NCI-H82 treated with DMSO at 0.1 percent for 48 hours (cell line): Measurements from ENCODE around the gene OTOF.

Source experiments
- DNase-seq: peaks from one replicate; lab custom pipeline; 2025; ENCODE audit not compliant: unreplicated experiment; lab: John Stamatoyannopoulos, UW

OTOF gene

GRCh38 chr2:26454561-26455001 is 23.3 kb downstream of the OTOF start:
- no peak for DNase-seq

GRCh38 chr2:26453421-26454329 is 24.2 kb downstream of the OTOF start:
- DNase-seq: no peak

DNA sequence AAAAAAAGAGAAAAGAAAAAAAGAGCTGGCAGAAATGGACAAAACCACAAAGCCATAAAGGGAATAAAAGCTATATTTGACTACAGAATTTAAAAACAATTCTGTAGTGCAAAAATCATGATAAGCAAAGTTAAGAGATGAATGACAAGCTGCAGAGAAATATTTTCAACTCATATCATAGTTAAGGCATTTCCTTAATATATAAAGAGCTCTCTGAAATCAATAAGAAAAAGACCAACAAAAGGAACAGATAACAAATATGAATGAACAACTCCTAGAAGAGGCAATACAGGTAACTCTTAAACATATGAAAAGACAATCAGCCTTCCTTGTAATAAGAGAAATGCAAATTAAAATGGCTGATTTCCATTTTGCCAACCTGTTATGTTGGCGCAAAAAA is 26.2 kb downstream of the OTOF start:
- DNase-seq: no peak

DNA sequence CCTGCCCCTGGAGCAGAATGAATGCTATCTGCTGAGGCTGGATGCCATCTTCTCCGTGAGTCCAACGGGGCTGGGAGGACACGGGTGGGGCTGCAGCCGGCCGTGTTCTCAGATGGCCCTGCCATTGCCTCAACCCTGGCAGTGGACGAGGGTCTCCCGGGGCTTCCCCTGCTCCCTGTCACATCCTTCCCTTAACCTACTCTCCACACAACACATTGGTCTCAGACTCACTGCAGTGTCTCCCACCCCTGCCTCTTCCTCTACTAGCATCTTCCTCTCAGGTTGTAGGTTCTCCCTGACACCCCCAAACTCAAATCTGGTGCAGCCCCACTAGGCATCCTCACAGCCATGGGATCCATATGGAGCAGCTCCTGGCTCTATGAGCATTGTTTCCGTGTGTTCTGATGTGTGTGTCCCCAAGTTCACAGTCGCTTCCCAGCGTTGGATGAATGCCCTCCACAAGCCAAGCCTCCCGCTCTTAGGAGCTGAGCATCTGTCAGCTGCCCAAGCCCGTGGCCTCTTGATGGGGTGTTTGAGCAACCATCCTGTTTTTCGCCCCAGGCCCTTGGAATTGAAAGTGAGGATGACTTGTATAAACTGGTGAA is 27.8 kb downstream of the OTOF start:
- DNase-seq: no peak

DNA sequence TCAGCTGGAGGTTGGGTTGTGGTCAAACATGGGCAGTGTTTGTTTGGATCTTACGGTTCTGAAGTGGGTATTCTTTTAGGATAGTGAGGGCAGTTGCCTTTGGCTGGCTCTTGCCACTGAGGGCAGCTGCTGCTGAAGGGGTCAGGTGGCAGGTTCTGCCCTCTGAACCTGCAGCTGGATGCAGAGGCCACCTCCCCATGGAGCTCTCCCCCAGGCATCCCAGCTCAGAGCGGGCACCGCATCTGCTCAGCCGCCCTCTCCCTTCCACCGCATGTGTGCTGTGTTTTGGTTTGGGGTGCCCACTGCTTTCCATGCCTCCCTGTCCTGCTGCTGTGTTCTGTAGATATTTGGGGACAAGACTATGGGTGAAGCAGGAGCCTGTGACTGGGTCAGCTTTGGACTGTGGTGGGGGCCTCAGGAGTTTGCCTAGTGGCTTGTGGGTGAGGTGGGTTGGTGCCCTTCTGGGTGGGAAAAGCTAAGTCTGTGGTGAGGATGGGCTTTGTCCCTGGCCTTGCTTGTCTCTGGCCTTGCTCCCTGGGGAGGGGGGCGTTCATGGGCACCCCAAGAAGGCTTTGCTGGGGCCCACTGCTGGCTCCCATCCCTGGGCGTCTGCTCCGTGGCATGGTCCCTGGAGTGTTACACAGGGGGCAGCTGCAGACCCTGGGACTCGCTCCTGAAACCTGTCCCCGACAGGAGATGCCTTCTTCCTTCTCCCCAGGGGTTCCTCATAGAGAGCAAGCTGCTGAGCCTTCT is 28.5 kb downstream of the OTOF start:
- no peak for DNase-seq

GRCh38 chr2:26448651-26449050 is 29.3 kb downstream of the OTOF start:
- no peak for DNase-seq

GRCh38 chr2:26444236-26444635 is 33.7 kb downstream of the OTOF start:
- DNase-seq: no peak

DNA sequence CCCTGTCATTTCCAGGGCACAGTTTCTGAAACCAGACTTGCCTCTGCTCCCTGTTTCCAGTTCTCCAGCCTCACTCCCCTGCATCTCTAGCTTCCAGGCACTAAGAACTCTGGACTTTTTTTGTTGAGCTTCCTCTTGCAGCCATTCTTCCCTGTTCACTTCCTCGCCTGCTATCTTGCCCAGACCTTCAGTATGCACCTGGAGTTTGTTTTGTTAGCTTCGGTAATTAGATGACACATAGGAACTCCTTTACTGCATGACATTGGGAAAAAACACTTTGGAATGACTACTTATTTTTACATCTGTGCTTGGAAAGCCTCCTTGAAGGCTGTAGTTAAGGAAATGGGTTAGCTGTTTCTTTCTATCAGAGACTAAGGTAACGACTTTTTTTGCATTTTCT is 35.2 kb downstream of the OTOF start:
- no peak for DNase-seq

- DNase-seq: no peak
Measured at GRCh38 chr2:26442301-26442700, 35.6 kb downstream of the OTOF start.

- no peak for DNase-seq
Measured at GRCh38 chr2:26438926-26439325, 39.0 kb downstream of the OTOF start.

DNA sequence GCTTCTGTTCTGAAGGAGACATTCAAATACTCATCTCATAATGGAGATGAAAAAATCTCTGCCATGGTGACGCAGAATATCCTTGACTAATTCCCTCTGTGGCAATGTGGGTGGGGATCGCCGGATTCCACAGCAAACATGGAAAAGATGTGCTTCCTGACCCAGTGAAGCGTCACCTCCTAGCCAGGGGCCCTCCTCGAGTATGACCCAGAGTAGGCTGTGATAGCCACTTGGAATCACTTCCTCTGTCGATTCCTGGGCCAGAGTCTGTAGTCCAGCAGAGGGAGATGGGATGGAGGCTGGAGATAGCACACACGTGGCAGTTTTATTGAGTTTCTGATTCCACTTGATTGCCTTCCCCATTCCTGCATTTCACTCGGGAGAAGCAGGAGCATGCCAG is 39.4 kb downstream of the OTOF start:
- DNase-seq: no peak

DNA sequence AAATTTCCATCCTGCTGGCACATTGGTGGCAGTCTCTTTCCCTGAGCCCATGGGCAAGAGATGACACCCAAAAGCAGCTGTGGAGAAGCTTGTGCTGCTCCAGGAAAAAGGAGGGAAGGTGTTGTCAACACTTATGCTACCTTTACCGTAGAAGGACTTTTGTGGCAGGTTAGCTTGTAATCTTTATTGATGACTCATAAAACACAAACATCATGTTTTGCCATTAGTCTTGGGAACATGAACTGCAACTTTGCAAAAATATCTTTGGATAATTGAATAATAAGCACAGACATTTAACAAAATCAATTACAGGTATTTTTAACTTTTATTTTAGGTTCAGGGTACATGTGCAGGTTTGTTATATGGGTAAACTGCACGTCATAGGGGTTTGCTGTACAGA is 42.8 kb downstream of the OTOF start:
- DNase-seq: no peak

DNA sequence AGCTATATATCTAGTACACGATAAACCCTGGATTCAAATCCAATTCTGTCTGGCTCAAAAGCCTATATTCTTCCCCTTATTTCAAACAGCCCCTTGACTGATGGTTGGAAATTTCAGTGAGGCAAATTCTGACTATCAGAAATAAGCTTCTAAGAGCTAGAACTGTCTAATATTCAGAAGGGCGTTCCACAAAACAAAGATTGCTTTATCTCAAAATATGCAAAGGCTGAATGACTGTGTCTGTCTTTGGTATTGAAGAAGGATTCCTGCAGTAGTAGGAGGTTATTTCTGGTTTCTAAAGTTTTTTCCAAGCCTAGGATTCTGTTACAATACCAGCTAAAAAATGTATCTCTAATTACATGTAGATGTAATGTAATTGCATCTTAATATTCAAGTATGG is 45.1 kb downstream of the OTOF start:
- DNase-seq: no peak

DNA sequence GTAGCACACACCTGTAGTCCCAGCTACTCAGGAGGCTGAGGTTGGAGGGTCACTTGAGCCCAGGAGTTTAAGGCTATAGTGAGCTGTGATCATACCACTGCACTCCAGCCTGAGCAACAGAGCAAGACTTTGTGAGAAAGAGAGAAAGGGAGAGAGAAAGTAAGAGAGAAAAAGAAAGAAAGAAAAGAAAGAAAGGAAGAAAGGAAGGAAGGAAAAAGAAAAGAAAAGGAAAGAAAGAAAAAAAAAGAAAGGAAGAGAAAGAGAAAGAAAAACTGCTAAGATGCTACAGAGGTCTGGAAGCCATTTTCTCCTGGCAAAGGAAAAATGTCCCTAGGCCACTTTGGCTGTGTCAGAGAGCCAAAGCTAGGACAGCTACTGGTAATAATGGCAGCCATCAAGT is 45.6 kb downstream of the OTOF start:
- DNase-seq: no peak

GRCh38 chr2:26430826-26431225 is 47.1 kb downstream of the OTOF start:
- no peak for DNase-seq

DNA sequence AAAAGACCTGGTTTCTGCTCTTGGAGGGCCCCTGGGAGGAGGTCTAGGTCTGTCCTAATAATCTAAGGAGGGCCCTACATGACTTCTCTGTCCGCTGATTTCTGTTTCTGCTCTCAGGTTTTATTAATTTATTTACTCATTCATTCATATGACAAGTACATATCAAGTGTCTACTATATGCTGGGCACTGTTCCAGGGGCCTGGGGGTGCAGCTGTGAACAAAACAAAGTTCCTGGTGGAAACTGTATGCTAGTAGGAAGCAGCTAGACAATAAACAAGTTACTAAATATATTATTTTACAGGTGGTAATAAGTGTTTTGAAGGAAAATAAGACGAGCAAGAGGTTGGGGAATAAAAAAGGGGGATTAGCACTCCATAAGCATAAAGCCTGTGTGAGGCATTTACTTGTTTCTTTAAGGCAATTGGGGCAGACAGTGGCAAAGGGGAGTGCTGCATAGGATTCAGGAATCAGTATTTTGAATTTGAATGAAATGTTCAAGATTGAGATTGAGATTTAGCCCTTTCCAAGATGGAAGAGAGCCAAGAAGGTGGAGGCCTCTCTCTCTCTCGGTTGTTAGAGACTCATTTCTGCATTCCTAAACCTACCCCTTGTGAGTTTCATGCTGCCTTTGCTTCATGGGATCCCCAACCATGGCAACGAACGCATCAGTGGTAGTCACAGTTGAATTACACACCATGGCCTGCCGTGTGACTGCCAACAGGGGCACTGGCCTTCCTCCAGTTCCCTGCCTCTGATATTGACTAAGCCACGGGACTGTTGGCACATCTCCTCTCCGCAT is 47.9 kb downstream of the OTOF start:
- DNase-seq: no peak

DNA sequence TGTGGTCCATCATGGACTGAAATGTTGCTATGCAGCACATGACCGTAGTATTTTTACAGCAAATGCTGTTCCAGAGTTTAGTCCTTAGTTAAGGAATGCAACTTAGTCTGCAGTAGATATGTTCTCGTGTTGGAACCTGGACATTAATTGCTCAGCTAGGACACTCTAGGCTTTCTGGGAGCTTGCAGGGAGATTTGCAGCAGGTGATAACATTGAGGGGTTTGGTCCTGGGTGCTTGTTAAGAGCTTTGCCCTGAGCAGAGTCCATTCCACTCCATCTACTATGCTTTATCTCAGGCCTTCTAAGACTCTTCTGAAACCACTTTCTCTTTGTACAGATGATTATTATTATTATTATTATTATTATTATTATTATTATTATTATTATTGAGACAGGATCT is 49.1 kb downstream of the OTOF start:
- no peak for DNase-seq

DNA sequence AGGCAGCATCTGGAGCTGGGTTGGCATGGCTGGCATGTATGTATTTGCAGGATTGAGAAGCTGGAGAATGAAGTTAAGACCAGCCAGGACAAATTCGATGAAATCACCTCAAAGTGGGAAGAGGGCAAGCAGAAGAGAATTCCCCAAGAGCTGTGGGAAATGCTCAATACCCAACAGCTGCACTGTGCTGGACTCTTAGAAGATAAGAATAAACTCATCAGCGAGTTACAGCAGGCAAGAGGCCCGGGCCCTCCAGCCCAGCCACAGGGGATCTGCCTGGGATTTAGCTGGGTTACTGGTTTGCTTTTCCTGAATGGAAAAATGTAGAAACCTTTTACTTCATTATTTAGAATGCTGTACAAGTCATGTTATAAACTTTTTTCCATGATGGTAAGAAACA is 53.7 kb downstream of the OTOF start:
- no peak for DNase-seq

- DNase-seq: no peak
Measured at GRCh38 chr2:26423750-26424149, 54.2 kb downstream of the OTOF start.

- DNase-seq: no peak
Measured at GRCh38 chr2:26422947-26423629, 54.8 kb downstream of the OTOF start.

DNA sequence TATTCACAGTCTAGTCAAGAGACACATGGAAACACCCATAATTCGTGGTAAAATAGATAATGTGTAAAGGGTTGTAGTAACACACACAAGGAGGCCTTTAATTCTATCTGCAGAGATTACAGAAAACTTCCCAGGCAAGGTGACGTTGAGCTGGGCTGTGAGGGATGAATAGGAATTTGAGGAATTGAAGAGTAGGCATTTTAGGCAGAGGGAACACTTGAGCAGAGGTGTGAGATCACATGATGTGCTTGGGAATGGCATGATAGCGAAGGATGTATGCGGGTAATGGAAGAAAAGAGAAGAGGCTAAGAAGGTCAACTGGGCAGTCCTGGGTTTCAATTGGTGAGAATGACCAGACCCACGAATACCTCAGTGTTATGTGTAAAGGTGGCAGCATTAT is 56.0 kb downstream of the OTOF start:
- DNase-seq: no peak
